BE2C (cell line): ENCODE results near the gene GATA3.

Experiments
- DNase-seq: peaks from one replicate; pipeline ENCODE4 v3.0.0-alpha.2; 2020
- H3K27me3 ChIP-seq: fragments of 250-450 bp; sonication (Bioruptor Pico); 2 replicates; pipeline ENCODE4 v1.5.1; 2020; ENCODE audit warnings: mild to moderate bottlenecking
- H3K36me3 ChIP-seq: fragments of 250-450 bp; sonication (Bioruptor Pico); 2 replicates; pipeline ENCODE4 v1.5.1; 2020; ENCODE audit warnings: mild to moderate bottlenecking
- H3K4me1 ChIP-seq: fragments of 250-450 bp; sonication (Bioruptor Pico); 2 replicates; pipeline ENCODE4 v1.5.1; 2020
- H3K4me3 ChIP-seq: 2 replicates; pipeline ENCODE4 v1.5.1; 2011; ENCODE audit warnings: low read depth, low read length
- H3K9me3 ChIP-seq: fragments of 250-450 bp; sonication (Bioruptor Pico); 2 replicates; pipeline ENCODE4 v1.5.1; 2020
- TF ChIP-seq, protein P1 (sequence below): IDR thresholded peaks from 2 replicates; pipeline ENCODE4 v1.5.1; 2012; ENCODE audit warnings: mild to moderate bottlenecking, low read depth, low read length

The GATA3 gene

DNA sequence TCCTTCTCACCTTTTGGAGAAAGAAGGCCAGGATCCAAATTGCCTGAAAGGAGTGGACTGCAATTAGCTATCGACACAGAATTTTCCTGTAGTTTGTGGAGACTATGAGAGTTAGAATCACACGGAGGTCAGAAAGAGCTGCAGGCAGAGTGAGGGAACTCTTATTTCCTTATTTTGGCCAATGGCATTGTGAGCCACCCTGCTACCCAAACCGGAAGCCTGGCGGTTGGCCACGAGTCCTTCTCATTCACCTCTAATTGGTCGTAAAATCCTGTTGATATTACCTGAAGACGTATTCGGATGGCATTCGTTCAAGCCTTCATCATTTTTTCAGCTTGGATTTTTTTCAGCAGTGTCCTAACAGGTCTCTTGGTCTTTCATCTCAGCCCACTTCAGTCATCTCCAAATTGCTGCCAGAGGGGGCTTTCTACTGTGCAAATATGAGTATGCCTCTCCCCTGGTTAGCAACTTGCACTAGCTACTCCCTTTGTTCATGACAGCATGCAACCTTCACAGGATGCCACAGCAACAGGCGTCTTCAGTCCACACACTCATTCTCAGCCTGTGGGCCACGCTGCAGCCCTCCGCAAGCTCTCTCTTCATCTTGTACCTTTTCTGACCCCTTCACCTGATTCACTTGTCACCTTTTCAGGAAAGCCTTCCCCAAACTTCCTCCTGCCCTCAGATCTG lies 66.9 kb downstream of the GATA3 start:
- Histone ChIP-seq H3K36me3 (no peaks in the 10 kb centered on the region), H3K27me3 (no peaks in the 10 kb centered on the region), H3K9me3 (no peaks in the 10 kb centered on the region), H3K4me3 (no peak overlapping the region), H3K4me1 (peaks cover 7% of the 10 kb centered on the region)
- TF ChIP-seq, protein P1, sequence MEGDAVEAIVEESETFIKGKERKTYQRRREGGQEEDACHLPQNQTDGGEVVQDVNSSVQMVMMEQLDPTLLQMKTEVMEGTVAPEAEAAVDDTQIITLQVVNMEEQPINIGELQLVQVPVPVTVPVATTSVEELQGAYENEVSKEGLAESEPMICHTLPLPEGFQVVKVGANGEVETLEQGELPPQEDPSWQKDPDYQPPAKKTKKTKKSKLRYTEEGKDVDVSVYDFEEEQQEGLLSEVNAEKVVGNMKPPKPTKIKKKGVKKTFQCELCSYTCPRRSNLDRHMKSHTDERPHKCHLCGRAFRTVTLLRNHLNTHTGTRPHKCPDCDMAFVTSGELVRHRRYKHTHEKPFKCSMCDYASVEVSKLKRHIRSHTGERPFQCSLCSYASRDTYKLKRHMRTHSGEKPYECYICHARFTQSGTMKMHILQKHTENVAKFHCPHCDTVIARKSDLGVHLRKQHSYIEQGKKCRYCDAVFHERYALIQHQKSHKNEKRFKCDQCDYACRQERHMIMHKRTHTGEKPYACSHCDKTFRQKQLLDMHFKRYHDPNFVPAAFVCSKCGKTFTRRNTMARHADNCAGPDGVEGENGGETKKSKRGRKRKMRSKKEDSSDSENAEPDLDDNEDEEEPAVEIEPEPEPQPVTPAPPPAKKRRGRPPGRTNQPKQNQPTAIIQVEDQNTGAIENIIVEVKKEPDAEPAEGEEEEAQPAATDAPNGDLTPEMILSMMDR, result no peak
- no peak for DNase-seq

DNA sequence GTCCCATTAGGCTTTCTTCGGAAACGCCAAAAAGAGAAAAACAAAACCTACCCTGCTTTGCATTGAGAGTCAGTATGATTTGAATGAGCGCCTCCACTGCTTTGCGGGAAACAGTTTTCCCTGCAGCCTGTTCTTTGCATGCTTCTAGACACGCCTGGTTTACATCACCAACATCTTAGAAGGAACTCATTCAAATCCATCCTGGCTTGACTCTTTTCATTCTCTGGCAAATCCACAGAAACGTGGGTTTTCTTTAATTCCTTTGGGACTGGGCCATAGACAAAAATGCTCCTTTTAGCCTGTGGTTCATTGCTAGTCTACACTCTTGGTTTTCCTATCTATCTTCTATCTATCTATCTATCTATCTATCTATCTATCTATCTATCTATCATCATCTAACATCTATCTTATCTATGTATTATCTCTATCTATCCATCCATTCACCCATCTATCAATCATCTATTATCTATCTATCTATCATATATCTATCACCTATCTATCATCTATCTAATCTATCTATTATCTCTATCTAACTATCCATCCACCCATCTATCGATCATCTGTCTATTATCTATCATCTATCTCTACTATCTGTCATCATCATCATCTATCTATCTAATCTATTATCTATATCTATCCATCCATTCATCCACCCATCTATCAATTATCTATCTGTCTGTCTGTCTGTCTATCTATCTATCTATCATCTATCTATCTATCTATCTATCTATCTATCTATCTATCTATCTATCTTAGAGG lies 68.3 kb downstream of the GATA3 start:
- no peak for DNase-seq
- H3K36me3 ChIP-seq, result no peaks in the 10 kb centered on the region
- TF ChIP-seq, protein P1, result no peak

DNA sequence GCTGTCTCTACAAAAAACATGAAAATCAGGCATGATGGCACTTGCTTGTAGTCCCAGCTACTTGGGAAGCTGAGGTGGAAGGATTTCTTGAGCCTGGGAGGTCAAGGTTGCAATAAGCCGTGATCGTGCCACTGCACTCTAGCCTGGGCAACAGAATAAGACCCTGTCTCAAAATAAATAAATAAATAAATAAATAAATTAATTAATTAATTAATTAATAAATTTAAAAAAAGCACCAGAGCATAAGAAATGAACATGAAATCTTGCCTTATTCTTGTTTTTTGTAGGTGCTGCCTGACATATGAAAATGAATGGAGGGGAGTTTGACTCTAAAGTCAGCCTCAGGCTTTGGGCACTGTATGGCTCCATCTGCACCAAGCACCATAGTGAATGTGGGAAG lies 69.9 kb downstream of the GATA3 start:
- DNase-seq, result no peak
- Histone ChIP-seq H3K4me1 (no peaks in the 10 kb centered on the region), H3K36me3 (no peaks in the 10 kb centered on the region), H3K27me3 (no peaks in the 10 kb centered on the region), H3K9me3 (no peaks in the 10 kb centered on the region), H3K4me3 (no peak overlapping the region)
- TF ChIP-seq, protein P1, result no peak

More for the DNA sequence above, 68.3 kb downstream of the GATA3 start:
- no peaks in the 10 kb centered on the region for H3K9me3 ChIP-seq
- no peaks in the 10 kb centered on the region for H3K4me1 ChIP-seq
- no peak overlapping the region for H3K4me3 ChIP-seq
- no peaks in the 10 kb centered on the region for H3K27me3 ChIP-seq
